Measurements from ENCODE around the gene TLR4.

The TLR4 gene

DNA sequence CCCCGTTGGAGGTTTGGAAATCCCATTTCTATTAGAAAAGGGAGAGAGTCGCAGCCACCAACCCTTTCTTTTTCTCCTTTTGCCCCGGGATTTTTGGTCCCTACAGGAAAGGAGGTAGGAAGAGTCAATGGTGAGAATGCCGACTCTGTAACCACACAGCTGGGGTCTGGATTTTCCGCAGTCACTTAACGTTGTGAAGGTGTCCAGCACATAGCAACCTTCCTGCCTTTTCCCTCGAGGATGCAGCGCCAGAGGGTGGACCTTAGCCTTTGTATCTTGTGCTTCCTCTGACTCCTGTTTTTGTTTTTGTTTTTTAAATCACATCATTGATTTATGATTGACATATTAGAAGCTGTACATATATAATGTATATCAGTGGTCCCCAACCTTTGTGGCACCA, 41.4 kb downstream of the TLR4 start:
- DNase-seq, result no peak

- DNase-seq, result no peak
These were observed 42.1 kb downstream of the TLR4 start for GRCh38 chr9:117746263-117746662.

DNA sequence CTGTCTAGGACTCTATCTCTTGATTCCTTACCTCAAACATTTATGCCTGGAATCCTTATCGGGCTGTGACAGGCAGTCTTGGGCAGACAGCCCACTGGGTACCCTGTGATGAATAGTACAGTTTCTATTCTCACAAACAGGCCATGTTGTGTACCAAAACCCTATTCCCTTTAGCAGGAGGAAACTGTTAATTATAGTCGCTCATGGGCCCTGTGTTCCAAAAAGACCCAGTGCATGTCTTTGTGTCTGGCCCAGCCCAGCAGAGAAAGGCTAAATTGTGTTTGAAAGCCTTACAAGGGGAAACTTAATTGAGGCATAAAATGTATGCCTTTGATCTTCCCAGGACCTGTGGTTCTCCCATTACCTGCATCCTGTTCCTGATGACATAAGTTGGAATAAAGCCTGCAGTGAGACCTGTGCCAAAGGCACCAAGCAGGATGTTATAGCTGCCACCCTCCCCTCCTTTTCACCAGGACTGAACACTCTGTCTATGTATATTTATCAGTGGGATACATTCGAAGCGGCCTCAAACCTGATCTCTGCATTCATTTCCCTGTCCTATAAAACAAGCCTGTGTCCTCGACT, 43.3 kb downstream of the TLR4 start:
- DNase-seq, result no peak

GRCh38 chr9:117750401-117750800, 46.2 kb downstream of the TLR4 start:
- no peak for DNase-seq

DNA sequence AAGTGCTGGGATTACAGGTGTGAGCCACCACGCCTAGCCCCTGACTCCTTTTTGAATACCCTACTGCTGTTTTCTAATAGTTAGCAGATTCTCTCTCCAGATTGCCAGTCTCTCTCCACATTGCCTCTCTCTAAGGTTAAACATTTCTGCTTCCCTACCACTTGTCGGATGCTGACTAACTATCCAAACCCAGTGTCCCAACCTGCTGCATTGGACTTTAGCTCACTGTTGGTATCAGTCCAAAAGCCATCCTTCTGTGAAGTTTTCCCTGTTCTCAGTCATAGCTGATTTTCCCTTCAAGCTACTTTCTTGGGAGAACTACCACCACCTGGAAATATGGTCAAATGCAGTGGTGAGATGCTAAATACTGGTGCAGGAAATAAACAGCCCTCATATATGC, 48.7 kb downstream of the TLR4 start:
- DNase-seq, result no peak

- DNase-seq, result no peak
These were observed 53.5 kb downstream of the TLR4 start for GRCh38 chr9:117757561-117758190.

- no peak for DNase-seq
These were observed 59.1 kb downstream of the TLR4 start for GRCh38 chr9:117763314-117763713.

- DNase-seq, result peak; percentile 21
These were observed 64.7 kb downstream of the TLR4 start for GRCh38 chr9:117768750-117769395.

DNA sequence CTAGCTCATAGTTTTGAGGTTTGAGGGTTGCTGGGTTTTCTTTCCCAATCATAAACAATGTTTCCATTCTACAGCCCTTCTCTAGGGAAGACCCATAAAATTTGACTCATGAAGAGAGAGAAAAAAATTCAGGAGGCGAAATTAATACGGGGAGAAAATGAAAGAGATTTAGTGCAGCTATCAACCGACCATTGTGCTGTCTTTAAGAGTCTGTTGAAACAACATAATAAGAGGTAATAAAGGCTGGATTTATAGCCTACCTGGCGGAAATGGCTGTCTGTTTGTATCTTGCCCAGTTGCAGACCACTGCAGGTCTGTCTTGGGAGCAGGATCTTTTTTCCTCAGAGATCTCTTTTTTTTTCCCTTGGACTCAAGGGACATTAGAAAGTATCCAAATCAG, 66.9 kb downstream of the TLR4 start:
- no peak for DNase-seq

DNA sequence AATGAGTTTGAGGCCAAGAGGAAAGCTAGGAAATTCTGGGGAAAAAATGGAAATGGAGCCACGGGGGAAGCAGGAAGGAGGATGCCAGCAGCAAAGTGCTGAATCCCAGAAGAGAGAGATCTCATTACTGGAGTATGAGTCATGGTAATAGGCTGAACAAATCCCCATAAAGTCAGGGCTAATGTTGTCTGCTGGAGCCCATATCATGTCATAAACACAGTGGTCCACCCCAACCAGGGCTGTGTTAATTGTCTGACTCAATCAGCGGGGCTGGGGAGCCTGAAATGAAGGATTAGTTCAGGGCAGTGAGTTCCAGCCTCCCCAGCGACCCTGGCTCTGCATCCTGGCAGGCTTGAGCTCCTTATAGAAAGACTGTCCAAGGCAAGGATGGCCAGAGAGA, 68.8 kb downstream of the TLR4 start:
- DNase-seq, result no peak
